NOMO-1 treated with DMSO at 0.1 percent for 48 hours (cell line): ENCODE results near the gene PSMB8.
"Not testable (repeated sequence)": the region's sequence is repeated elsewhere in the genome, so short reads cannot be mapped to it uniquely, and the experiment has no call there.

Source experiments
- DNase-seq: peaks from one replicate; lab custom pipeline; 2025; ENCODE audit not compliant: unreplicated experiment; lab: John Stamatoyannopoulos, UW

Gene PSMB8

GRCh38 chr6:32838114-32838958 is 5.5 kb downstream of the PSMB8 start, which contains the start of gene TAP2:
Gene TAP2, minus strand, starts transcription at chr6:32838739. Its CDS starts 506 bp downstream, at chr6:32838233.
- DNase-seq = peak; percentile 93

GRCh38 chr6:32837651-32838113 is 6.2 kb downstream of the PSMB8 start:
- no peak for DNase-seq

DNA sequence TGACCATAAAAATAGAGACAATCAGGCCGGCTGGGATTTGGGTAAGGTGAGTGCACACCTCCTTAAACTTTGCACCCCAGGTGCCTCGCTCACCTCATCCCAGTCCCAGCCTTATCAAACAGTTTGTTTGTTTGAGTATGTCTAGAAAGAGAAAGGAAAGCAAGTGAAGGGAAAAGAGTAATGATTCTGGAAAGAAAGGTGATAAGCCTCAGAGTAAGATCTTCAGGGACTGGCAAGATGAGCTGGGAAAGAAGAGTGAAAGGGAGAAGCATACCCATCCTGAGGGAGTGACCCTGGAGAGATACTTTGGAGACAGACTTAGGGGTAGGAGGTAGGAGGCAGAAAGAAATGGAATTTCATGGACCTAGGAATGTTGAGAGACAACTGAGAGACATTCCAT is 7.0 kb downstream of the PSMB8 start:
- DNase-seq = no peak

GRCh38 chr6:32835167-32835893 is 8.5 kb downstream of the PSMB8 start:
- no peak for DNase-seq

GRCh38 chr6:32833664-32834063 is 10.2 kb downstream of the PSMB8 start:
- no peak for DNase-seq

DNA sequence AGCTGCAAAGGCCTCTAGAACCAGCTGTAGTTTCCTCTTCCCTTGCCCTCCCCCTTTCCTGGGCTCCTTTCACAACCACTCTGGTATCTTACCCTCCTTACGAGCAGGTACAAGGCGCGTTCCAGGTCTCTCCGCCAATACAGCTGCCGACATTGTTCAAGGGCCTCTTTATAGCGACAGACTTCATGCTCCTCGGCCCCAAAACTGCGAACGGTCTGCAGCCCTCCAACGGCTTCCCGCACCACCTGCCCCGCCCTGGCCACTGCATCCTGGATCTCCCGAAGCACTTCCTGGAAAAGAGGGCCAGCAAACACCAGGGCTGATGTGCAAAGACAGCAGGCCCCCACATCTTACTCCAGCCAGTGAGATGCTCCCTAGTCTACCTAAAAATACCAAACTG is 11.3 kb downstream of the PSMB8 start:
- DNase-seq = no peak

- DNase-seq = no peak
Observed at GRCh38 chr6:32830936-32831335, 12.9 kb downstream of the PSMB8 start.

DNA sequence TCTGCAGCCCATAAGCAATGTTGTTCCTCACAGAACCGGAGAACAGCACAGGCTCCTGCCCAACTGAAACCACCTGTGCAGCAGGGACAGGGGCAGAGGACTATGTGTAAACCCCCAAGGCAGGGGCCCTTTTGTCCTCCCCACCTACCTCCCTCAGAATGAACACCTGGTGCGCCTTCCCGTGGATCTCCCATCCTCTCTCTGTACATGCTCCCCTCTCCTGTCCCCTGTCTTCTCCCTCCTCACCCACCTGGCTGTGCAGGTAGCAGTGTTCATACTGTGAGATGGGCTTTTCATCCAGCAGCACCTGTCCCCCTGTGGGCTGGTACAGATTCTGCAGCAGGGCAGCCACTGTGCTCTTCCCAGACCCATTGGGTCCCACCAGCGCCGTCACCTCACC is 13.8 kb downstream of the PSMB8 start:
- DNase-seq = no peak

DNA sequence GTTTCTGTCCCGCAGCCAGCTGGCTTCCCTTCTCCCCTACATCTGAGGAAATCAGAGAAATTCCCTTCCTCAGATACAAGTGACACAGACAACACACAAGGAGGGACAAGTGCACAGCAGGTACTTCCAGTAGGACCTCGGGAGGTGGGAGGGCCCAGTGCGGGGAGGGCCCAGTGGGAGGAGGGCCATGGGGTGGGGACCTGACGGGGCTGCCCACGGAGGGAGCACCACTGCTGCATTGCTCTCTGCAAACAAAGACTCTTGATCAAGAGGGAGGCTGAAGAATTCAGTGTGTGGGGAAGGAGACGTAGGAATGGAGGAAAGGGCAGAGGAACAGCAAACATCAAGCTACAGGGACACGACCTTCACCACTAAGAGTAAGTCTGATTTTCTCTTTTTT is 14.4 kb downstream of the PSMB8 start:
- DNase-seq = no peak

DNA sequence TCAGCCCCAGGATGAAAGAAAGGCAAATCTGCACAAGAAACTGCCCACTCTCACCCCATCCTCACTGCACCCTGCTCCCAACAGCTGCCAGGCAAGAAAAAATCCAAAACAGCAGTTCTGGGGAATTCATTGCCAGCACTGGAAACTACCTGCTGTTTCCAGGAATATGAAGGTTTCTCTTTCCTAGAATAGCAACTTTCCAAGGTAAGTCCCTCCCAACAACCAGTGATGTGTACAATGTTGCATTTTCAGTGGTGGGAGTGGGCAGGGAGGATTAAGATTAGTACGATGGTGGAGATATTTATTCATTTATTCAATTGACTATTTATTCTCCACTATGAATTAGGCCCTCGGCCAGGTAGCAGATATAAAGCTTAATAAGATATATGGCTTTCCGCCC is 16.8 kb downstream of the PSMB8 start:
- no peak for DNase-seq

DNA sequence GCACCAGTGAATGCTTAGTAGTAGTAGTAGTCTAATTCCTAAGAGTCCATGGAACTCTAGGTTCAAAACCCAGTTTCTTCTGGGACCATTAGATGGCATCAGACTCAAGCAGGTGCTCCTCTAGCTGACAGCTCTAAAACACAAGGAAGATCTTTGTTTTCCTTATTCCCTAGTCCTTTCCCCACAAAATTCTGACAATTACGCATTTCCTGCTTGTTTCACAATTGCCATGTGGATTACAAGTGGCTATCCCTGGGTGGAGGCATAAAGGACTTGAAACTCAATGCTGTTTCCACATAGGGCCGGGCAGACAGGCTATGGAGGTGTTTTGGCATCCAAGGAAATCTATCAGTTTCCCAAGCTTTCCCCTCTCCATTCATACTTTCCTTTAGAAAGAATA is 17.9 kb downstream of the PSMB8 start:
- no peak for DNase-seq

- peak; percentile 3 for DNase-seq
Observed at GRCh38 chr6:32819729-32820128, 24.1 kb downstream of the PSMB8 start.

- no peak for DNase-seq
Observed at GRCh38 chr6:32818867-32819266, 25.0 kb downstream of the PSMB8 start.

GRCh38 chr6:32816746-32817204 is 27.1 kb downstream of the PSMB8 start, which contains the start of gene HLA-DOB:
Gene HLA-DOB, minus strand, starts transcription at chr6:32817002. Its CDS starts 51 bp downstream, at chr6:32816951.
- DNase-seq = peak; percentile 43

DNA sequence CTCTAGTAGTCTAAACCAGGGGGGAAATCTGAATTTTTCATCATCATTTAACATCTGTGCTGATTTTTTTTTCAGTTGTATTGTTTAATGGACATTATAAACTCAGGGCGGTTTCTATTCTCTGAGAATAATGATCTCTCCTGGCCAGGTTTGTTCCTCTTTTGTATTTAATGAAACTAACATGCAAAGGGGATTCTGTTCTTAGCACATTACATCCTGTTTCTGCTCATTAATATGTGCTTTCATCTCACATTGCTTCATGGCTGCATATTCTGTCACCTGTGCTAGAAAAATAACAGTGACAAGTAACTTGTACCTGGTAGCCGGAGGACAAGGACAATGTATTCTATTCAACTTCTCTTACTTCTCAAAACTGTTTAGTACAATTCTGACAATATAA is 27.9 kb downstream of the PSMB8 start:
- DNase-seq = peak; percentile 79

GRCh38 chr6:32815115-32815514 is 28.7 kb downstream of the PSMB8 start:
- DNase-seq = no peak

GRCh38 chr6:32814145-32814544 is 29.7 kb downstream of the PSMB8 start:
- DNase-seq = no peak

GRCh38 chr6:32809171-32809570 is 34.7 kb downstream of the PSMB8 start:
- no peak for DNase-seq

- DNase-seq = no peak
Observed at GRCh38 chr6:32807020-32807580, 36.7 kb downstream of the PSMB8 start.

- DNase-seq = not testable (repeated sequence)
Observed at GRCh38 chr6:32805404-32805803, 38.4 kb downstream of the PSMB8 start.

GRCh38 chr6:32803416-32803815 is 40.4 kb downstream of the PSMB8 start:
- no peak for DNase-seq

DNA sequence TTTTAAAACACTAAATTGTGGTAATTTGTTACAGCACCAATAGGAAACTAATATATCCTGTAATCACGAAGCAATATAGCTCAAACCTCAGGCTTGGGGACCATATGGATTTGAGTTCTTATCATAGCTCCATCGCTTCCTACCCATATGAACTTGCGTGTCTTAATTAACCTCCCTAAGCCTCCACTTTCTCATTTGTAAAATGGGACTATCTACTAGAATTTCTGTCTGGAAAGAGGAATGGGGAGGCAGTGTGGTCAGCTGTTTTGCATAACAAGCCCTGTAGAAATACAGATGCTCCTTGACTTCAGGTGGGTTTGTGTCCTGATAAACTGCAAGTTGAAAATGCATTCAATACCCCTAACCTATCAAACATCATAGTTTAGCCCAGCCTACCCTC is 44.1 kb downstream of the PSMB8 start:
- no peak for DNase-seq
